CD14-positive monocyte (primary cell): ENCODE data around the gene CLN6. TPM values are rescaled to one million over a fixed set of nuclear protein-coding genes. Genes with fewer than 3 reads are reported as not detected.

Experiments
- DNase-seq, 3 donors: peaks; one replicate each; pipeline ENCODE4 v3.0.0-alpha.2; 2011 to 2022
- H2AFZ ChIP-seq: 2 replicates; pipeline ENCODE4 v1.6.0; 2012; ENCODE audit warnings: mild to moderate bottlenecking, low read depth, low read length, inconsistent platforms; ENCODE audit not compliant: insufficient read depth, poor library complexity, severe bottlenecking
- H3K27ac ChIP-seq, 2 donors: 1 replicate in 1 of 2; 2 replicates in 1 of 2; pipeline ENCODE4 v1.5.1; 2012 to 2013; ENCODE audit warnings: low read length in 2 of 2, control low read depth in 1 of 2, inconsistent platforms in 1 of 2, low read depth in 1 of 2, mild to moderate bottlenecking in 1 of 2
- H3K27me3 ChIP-seq, 2 donors: one replicate each; pipeline versions ENCODE4 v1.6.0 to v1.6.1; 2011 to 2013; ENCODE audit warnings: low read length in 2 of 2; ENCODE audit not compliant: control insufficient read depth in 2 of 2, insufficient read depth in 2 of 2
- H3K36me3 ChIP-seq, 2 donors: replicated peaks in 1 of 2; 1 replicate in 1 of 2; 2 replicates in 1 of 2; pipeline versions ENCODE4 v1.5.1 to v1.6.1; 2012 to 2013; ENCODE audit warnings: low read length in 2 of 2, control low read depth in 1 of 2, inconsistent platforms in 1 of 2, mild to moderate bottlenecking in 1 of 2; ENCODE audit not compliant: insufficient read depth in 2 of 2, control insufficient read depth in 1 of 2
- H3K4me1 ChIP-seq, 2 donors: 1 replicate in 1 of 2; 2 replicates in 1 of 2; pipeline versions ENCODE4 v1.5.1 to v1.6.1; 2012 to 2013; ENCODE audit warnings: low read length in 2 of 2, control low read depth in 1 of 2, inconsistent platforms in 1 of 2, mild to moderate bottlenecking in 1 of 2, moderate library complexity in 1 of 2; ENCODE audit not compliant: insufficient read depth in 2 of 2, control insufficient read depth in 1 of 2
- H3K4me2 ChIP-seq: replicated peaks from 2 replicates; pipeline ENCODE3; 2012; ENCODE audit warnings: low read length, moderate library complexity, mild to moderate bottlenecking; ENCODE audit not compliant: poor library complexity, severe bottlenecking; ENCODE audit errors: extremely low read depth
- H3K4me3 ChIP-seq, 3 experiments: fragments of 200-600 bp in 1 of 3; sonication (generic) in 1 of 3; replicated peaks in 1 of 3; 1 replicate in 2 of 3; 2 replicates in 1 of 3; pipeline ENCODE4 v1.5.1; 2011 to 2013; ENCODE audit warnings: low read length in 3 of 3, mild to moderate bottlenecking in 3 of 3, control low read depth in 2 of 3, low read depth in 2 of 3, inconsistent platforms in 1 of 3, moderate library complexity in 1 of 3
- H3K79me2 ChIP-seq: 2 replicates; pipeline ENCODE4 v1.6.0; 2012; ENCODE audit warnings: mild to moderate bottlenecking, control low read depth, inconsistent platforms, low read length, moderate library complexity; ENCODE audit not compliant: insufficient read depth
- H3K9ac ChIP-seq: 2 replicates; pipeline ENCODE4 v1.6.0; 2017; ENCODE audit warnings: low read length, mild to moderate bottlenecking; ENCODE audit not compliant: insufficient read depth, poor library complexity, severe bottlenecking
- H3K9me3 ChIP-seq, 2 donors: replicated peaks in 1 of 2; 1 replicate in 1 of 2; 2 replicates in 1 of 2; pipeline versions ENCODE4 v1.5.1 to v1.6.1; 2012 to 2013; ENCODE audit warnings: low read length in 2 of 2, control low read depth in 1 of 2; ENCODE audit not compliant: control insufficient read depth in 1 of 2, insufficient read depth in 1 of 2
- H4K20me1 ChIP-seq: 2 replicates; pipeline ENCODE4 v1.6.0; 2012; ENCODE audit warnings: mild to moderate bottlenecking, low read length, control low read depth, moderate library complexity; ENCODE audit not compliant: insufficient read depth
- H3K27ac Mint-ChIP-seq, 7 donors: one replicate each; pipeline ENCODE4 v1.8.0; 2020; ENCODE audit warnings: mild to moderate bottlenecking in 7 of 7, mixed read lengths in 7 of 7, moderate library complexity in 6 of 7, inconsistent platforms in 2 of 7
- H3K27me3 Mint-ChIP-seq, 3 donors: one replicate each; pipeline ENCODE4 v1.8.0; 2021 to 2022; ENCODE audit warnings: low read depth in 3 of 3, mild to moderate bottlenecking in 3 of 3, mixed read lengths in 3 of 3, moderate library complexity in 3 of 3, inconsistent platforms in 1 of 3
- H3K36me3 Mint-ChIP-seq, 2 donors: one replicate each; pipeline ENCODE4 v1.8.0; 2020; ENCODE audit warnings: mixed read lengths in 2 of 2, inconsistent platforms in 1 of 2, mild to moderate bottlenecking in 1 of 2
- H3K4me1 Mint-ChIP-seq: one replicate; pipeline ENCODE4 v1.8.0; 2020; ENCODE audit warnings: mild to moderate bottlenecking, mixed read lengths
- H3K4me3 Mint-ChIP-seq, 2 donors: one replicate each; pipeline ENCODE4 v1.8.0; 2020; ENCODE audit warnings: mild to moderate bottlenecking in 2 of 2, mixed read lengths in 2 of 2, moderate library complexity in 1 of 2
- H3K9me3 Mint-ChIP-seq, 7 donors: one replicate each; pipeline ENCODE4 v1.8.0; 2020 to 2022; ENCODE audit warnings: mixed read lengths in 7 of 7, mild to moderate bottlenecking in 6 of 7, moderate library complexity in 6 of 7, inconsistent platforms in 2 of 7
- CTCF ChIP-seq: fragments of 200-600 bp; IDR thresholded peaks from one replicate; pipeline ENCODE4 v1.8.0; 2022; ENCODE audit warnings: antibody characterized with exemption, mild to moderate bottlenecking
- WGBS: methylation state at CpG from one replicate; pipeline ENCODE4 v1.1.5; 2013; ENCODE audit warnings: missing lambda C conversion rate; ENCODE audit not compliant: insufficient coverage; 5-methylcytosine and 5-hydroxymethylcytosine counted together
- intact Hi-C, 2 donors: fragments of 100-400 bp; cut with micrococcal nuclease; formaldehyde crosslinking; loops; one replicate each; pipeline versions ENCODE4 v1.15.0 to v1.15.1; 2023
- polyA plus RNA-seq, 3 donors: library from polyadenylated mRNA; depleted of rRNA in 1 of 3; unstranded in 2 of 3; stranded (reverse) in 1 of 3; fragments of 300-500 nt in 2 of 3; fragments of >200 nt in 1 of 3; fragmentation: Illumina TruSeq in 2 of 3; gene quantifications; 1 replicate in 2 of 3; 2 replicates in 1 of 3; pipeline ENCODE4 v1.2.3, GENCODE V29; 2012 to 2021

CLN6 gene
- polyA plus RNA-seq, 3 donors = 3.4 to 37.6 (median 4.2) TPM

DNA sequence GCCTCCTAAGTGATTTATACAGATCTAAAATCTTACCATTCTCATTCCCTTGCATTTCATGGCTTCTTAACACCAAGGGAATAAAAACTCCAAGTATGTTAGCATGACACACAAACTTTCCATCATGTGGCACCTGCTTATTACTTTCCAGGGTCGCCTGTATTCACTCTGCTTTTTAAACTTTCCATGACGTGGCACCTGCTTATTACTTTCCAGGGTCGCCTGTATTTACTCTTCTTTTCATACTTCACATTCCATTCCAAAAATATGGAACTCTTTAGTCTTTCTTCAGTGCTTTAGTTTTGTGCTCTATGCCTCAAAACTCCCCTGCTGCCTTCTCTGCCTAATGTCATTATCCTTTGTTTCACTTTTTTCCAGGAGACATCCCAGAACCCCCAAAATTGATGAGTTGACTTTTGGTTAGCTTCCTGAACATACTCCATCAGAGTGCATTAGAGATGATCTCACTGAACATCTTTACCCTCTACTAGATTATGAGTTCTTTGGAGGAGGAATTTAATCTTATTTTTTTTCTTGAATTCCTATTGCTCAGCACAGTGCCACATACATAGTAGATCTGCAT, 71.4 kb downstream of the CLN6 start:
- H3K27ac ChIP-seq = no peak overlapping the region
- H3K27me3 ChIP-seq = no peaks in the 10 kb centered on the region
- peaks cover 98% of the 10 kb centered on the region for H4K20me1 ChIP-seq
- TF ChIP-seq CTCF = no peak
- H3K4me3 ChIP-seq = no peak overlapping the region
- Mint-ChIP-seq H3K27ac (no peak overlapping the region), H3K27me3 (no peaks in the 10 kb centered on the region), H3K9me3 (no peaks in the 10 kb centered on the region), H3K4me3 (no peak overlapping the region), H3K36me3 (peaks cover 30 to 43% of the 10 kb centered on the region in 2 donors), H3K4me1 (no peaks in the 10 kb centered on the region)
- DNase-seq = no peak
- peaks cover 22% of the 10 kb centered on the region for H3K79me2 ChIP-seq
- 95% methylated on average over 3 of the region's 3 CpGs for WGBS
- H3K36me3 ChIP-seq = peaks cover 93 to 100% of the 10 kb centered on the region in 2 donors
- no peaks in the 10 kb centered on the region for H3K9me3 ChIP-seq
- H3K4me2 ChIP-seq = no peak overlapping the region
- intact Hi-C loops = loop anchor here in 1 of 2 donors (5.0 kb wide), 1 partner anchor 296 kb away; no protein-coding TSS in a partner anchor
- no peaks in the 10 kb centered on the region for H3K4me1 ChIP-seq
- H2AFZ ChIP-seq = no peak overlapping the region
- no peak overlapping the region for H3K9ac ChIP-seq

DNA sequence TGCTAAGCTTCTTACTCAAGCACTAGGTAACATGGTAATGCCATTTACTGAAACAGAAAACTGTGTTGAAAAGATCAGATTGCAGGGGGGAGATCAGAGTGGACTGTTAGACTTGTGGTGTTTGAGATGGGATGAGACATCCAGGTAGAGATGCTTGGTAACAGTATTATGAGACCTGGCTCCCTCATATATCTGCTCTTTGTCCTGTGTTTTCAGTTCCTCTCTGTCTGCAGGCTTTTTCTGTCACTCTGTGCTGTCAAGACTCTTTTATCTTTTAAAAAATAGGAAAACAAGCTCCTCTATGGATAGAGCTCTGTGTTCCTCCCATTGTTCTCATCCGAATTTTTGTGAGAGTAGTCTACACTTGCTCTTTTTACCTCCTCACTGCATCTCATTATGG, 72.5 kb downstream of the CLN6 start:
- Histone ChIP-seq H3K79me2 (peaks cover 25% of the 10 kb centered on the region), H3K27ac (no peak overlapping the region), H3K36me3 (peaks cover 90 to 100% of the 10 kb centered on the region in 2 donors), H3K4me1 (peaks cover 0 to 3% of the 10 kb centered on the region in 2 donors), H3K4me2 (no peak overlapping the region), H3K9ac (no peak overlapping the region), H2AFZ (no peak overlapping the region), H3K4me3 (no peak overlapping the region), H4K20me1 (peaks cover 98% of the 10 kb centered on the region), H3K9me3 (no peaks in the 10 kb centered on the region), H3K27me3 (no peaks in the 10 kb centered on the region)
- Mint-ChIP-seq H3K27me3 (no peaks in the 10 kb centered on the region), H3K27ac (no peak overlapping the region), H3K4me1 (peaks cover 6% of the 10 kb centered on the region), H3K4me3 (no peak overlapping the region), H3K36me3 (peaks cover 28 to 43% of the 10 kb centered on the region in 2 donors), H3K9me3 (no peaks in the 10 kb centered on the region)
- no peak for DNase-seq
- intact Hi-C loops = loop anchor here in 1 of 2 donors (5.0 kb wide), 1 partner anchor 295 kb away; no protein-coding TSS in a partner anchor
- TF ChIP-seq CTCF = no peak
- no CpG with 5 or more reads among the region's 1 CpG for WGBS

Other genes with a start within 250 kb of the CLN6 start
- 100 to 1,000 TPM in 1 of 3 donors, 10 to 100 TPM in 2; 47.3 to 109 (median 89.8) TPM for gene PIAS1, start 175.4 kb downstream of the CLN6 start, polyA plus RNA-seq
- 10 to 100 TPM; 24.3 to 44.5 (median 38.8) TPM for gene CALML4, start 24.4 kb downstream of the CLN6 start, polyA plus RNA-seq
- 10 to 100 TPM; 21.5 to 26.4 (median 26.0) TPM for gene FEM1B, start 48.0 kb upstream of the CLN6 start, polyA plus RNA-seq
- gene ITGA11, start 202.4 kb upstream of the CLN6 start, polyA plus RNA-seq = under 1 TPM in 2 of 3 donors, not detected in 1; under 0.01 to 0.01 TPM